ENCODE results near the gene ENTPD2.

DNA sequence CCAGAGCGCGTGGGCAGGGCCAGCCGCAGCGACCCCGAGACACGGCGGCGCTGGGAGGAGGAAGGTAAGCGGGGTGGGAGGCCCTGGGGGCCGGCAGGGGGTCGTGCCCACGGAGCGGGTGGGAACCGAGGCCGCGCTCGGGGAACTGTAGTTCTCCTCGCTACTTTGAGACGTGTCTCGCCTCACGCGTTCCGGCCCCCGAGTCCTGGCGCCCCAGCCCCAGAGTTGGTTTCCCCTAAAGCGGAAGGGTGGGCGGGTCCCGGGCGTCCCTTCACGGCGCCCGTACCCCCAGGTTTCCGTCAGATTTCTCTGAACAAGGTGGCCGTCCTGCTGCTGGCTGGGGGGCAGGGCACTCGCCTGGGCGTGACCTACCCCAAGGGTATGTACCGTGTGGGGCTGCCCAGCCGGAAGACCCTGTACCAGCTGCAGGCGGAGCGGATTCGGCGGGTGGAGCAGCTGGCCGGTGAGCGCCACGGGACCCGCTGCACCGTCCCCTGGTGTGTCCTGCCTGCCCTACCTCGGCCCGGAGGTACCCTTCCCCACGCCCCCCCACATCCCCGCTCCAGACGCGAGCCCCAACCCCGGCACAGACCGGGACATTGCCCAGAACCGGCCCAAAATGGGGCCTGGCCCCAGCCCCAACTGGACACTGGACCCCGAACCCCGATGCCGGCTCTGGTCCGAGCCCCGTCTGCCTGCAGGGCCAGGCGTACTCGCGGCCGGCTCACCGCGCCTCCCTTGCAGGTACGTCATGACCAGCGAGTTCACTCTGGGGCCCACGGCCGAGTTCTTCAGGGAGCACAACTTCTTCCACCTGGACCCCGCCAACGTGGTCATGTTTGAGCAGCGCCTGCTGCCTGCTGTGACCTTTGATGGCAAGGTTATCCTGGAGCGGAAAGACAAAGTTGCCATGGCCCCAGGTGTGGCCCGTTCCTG is 24.2 kb upstream of the ENTPD2 start:
- TF ChIP-seq CBX1 (IDR thresholded peaks at IDR 0.05; ENCODE audit: low read depth) (no peak), ZBTB1 (CRISPR knock-in tag; IDR thresholded peaks at IDR 0.05; ENCODE audit: borderline replicate concordance, low read depth) (no peak), JUND (IDR thresholded peaks at IDR 0.05; ENCODE audit: borderline replicate concordance, low read depth, low read length) (no peak), JUND (tag; IDR thresholded peaks at IDR 0.05; ENCODE audit: borderline replicate concordance, low read depth, low read length) (no peak), RNF2 (IDR thresholded peaks at IDR 0.05) (no peak), RBM34 (IDR thresholded peaks at IDR 0.05; ENCODE audit: borderline replicate concordance, insufficient read depth, low read length) (no peak), RBFOX2 (IDR thresholded peaks at IDR 0.05; ENCODE audit: low read depth, low read length) (no peak; the same call in 1 of the 2 replicates), RBBP5 (IDR thresholded peaks at IDR 0.05; ENCODE audit: borderline replicate concordance, insufficient read depth, low read length, poor library complexity, severe bottlenecking) (no peak), YY1 (IDR thresholded peaks at IDR 0.05; ENCODE audit: borderline replicate concordance in 1 of 3, control insufficient read depth in 1 of 3, extremely low read depth in 1 of 3, insufficient read depth in 3 of 3, insufficient read length in 1 of 3, insufficient replicate concordance in 2 of 3, low read depth in 1 of 3, low read length in 2 of 3) (no peak), BRD4 (IDR thresholded peaks at IDR 0.05) (no peak)
- TF ChIP-seq, protein P1, sequence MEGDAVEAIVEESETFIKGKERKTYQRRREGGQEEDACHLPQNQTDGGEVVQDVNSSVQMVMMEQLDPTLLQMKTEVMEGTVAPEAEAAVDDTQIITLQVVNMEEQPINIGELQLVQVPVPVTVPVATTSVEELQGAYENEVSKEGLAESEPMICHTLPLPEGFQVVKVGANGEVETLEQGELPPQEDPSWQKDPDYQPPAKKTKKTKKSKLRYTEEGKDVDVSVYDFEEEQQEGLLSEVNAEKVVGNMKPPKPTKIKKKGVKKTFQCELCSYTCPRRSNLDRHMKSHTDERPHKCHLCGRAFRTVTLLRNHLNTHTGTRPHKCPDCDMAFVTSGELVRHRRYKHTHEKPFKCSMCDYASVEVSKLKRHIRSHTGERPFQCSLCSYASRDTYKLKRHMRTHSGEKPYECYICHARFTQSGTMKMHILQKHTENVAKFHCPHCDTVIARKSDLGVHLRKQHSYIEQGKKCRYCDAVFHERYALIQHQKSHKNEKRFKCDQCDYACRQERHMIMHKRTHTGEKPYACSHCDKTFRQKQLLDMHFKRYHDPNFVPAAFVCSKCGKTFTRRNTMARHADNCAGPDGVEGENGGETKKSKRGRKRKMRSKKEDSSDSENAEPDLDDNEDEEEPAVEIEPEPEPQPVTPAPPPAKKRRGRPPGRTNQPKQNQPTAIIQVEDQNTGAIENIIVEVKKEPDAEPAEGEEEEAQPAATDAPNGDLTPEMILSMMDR (IDR thresholded peaks at IDR 0.05 in 2 of 3, conservative IDR thresholded peaks at IDR 0.05 in 1 of 3; ENCODE audit: insufficient read depth in 2 of 3, low read depth in 1 of 3, low read length in 3 of 3) = no peak
- TF ChIP-seq, protein P2, sequence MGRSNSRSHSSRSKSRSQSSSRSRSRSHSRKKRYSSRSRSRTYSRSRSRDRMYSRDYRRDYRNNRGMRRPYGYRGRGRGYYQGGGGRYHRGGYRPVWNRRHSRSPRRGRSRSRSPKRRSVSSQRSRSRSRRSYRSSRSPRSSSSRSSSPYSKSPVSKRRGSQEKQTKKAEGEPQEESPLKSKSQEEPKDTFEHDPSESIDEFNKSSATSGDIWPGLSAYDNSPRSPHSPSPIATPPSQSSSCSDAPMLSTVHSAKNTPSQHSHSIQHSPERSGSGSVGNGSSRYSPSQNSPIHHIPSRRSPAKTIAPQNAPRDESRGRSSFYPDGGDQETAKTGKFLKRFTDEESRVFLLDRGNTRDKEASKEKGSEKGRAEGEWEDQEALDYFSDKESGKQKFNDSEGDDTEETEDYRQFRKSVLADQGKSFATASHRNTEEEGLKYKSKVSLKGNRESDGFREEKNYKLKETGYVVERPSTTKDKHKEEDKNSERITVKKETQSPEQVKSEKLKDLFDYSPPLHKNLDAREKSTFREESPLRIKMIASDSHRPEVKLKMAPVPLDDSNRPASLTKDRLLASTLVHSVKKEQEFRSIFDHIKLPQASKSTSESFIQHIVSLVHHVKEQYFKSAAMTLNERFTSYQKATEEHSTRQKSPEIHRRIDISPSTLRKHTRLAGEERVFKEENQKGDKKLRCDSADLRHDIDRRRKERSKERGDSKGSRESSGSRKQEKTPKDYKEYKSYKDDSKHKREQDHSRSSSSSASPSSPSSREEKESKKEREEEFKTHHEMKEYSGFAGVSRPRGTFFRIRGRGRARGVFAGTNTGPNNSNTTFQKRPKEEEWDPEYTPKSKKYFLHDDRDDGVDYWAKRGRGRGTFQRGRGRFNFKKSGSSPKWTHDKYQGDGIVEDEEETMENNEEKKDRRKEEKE (IDR thresholded peaks at IDR 0.05; ENCODE audit: borderline replicate concordance in 1 of 2, control insufficient read depth in 1 of 2, low read depth in 2 of 2, low read length in 1 of 2) = no peak

Data from K562 (cell line).